Fibroblast of villous mesenchyme (primary cell): ENCODE measurements around the gene SIDT1. TPM values are rescaled to one million over a fixed set of nuclear protein-coding genes. Genes with fewer than 3 reads are reported as not detected.

Experiments
- DNase-seq: peaks from one replicate; pipeline ENCODE4 v3.0.0-alpha.2; 2010; ENCODE audit warnings: low read depth
- H3K4me3 ChIP-seq: 2 replicates; pipeline ENCODE4 v1.5.1; 2011; ENCODE audit warnings: low read depth, mild to moderate bottlenecking, low read length
- CTCF ChIP-seq: IDR thresholded peaks from 2 replicates; pipeline ENCODE4 v1.5.1; 2012; ENCODE audit warnings: low read depth, mild to moderate bottlenecking, low read length; ENCODE audit not compliant: insufficient read depth
- total RNA-seq: library from RNA; depleted of rRNA; stranded (reverse); fragments of >200 nt; gene quantifications from 2 replicates; pipeline ENCODE4 v1.2.3, GENCODE V29; 2012

The SIDT1 gene
- total RNA-seq, 1 donor: not detected

- H3K4me3 ChIP-seq: no peak overlapping the region
- no peak for DNase-seq
- no peak for TF ChIP-seq CTCF
These were observed 9.1 kb upstream of the SIDT1 start for GRCh38 chr3:113523241-113523640.

GRCh38 chr3:113532698-113533533, 561 bp downstream of the SIDT1 start:
- H3K4me3 ChIP-seq: peak overlapping the region; percentile 51
- TF ChIP-seq CTCF: no peak
- no peak for DNase-seq

- no peak overlapping the region for H3K4me3 ChIP-seq
These were observed 1.2 kb downstream of the SIDT1 start for GRCh38 chr3:113533534-113533892.

GRCh38 chr3:113534365-113534764, 2.0 kb downstream of the SIDT1 start:
- no peak for DNase-seq
- no peak overlapping the region for H3K4me3 ChIP-seq
- no peak for TF ChIP-seq CTCF

More at GRCh38 chr3:113533534-113533892, 1.2 kb downstream of the SIDT1 start:
- no peak for DNase-seq
- TF ChIP-seq CTCF: no peak

- TF ChIP-seq CTCF: peak; percentile 29
- no peak for DNase-seq
- no peak overlapping the region for H3K4me3 ChIP-seq
These were observed 3.5 kb downstream of the SIDT1 start for GRCh38 chr3:113535898-113536297.

GRCh38 chr3:113536627-113537101, 4.3 kb downstream of the SIDT1 start:
- no peak for TF ChIP-seq CTCF
- no peak for DNase-seq
- H3K4me3 ChIP-seq: no peak overlapping the region
